ENCODE results near the gene NAP1L1. TPM values are rescaled to one million over a fixed set of nuclear protein-coding genes. Genes with fewer than 3 reads are reported as not detected.

NAP1L1 gene
- total RNA-seq, 4 donors from 2014 or later = 78.9 to 191 (median 150) TPM

DNA sequence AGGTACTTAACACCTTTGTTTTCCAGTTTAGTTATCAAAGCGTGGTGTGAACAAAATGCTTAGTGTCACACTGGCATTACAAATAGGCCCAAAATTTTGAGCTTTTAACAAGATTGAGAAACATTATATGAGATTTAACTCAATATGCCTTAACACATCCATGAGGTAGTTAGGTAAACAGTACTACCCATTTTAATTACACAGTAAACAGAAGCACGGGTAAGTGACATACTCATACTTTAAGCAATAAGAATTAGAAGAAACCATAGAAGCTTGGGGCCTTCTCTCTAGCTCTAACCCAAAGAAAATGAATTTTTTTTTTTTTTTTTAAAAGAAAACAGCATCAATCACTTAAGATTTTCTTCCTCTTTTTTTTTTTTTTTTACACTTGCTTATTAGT lies 37.4 kb downstream of the NAP1L1 start:
- in situ Hi-C loops (cut with MboI; ENCODE audit: low pct_ligation_motif_present in 1 of 4, low pct_unique_long_range_greater_than_20kb in 1 of 4, low sequenced_read_pairs in 3 of 4) = loop anchor here in 2 of 4 donors (10.0 to 25.0 kb wide), 2 partner anchors 510 to 512 kb away; no protein-coding TSS in a partner anchor
- no peak for DNase-seq
- H3K4me3 ChIP-seq = no peak overlapping the region
- WGBS, 2 donors (ENCODE audit: low coverage in 1 of 2) = 31 to 70% methylated on average over 1 to 2 of the region's 2 CpGs
- H3K4me1 ChIP-seq = peaks cover 0 to 6% (median 0%) of the 10 kb centered on the region in 4 donors
- peaks cover 0 to 32% (median 8%) of the 10 kb centered on the region in 4 donors for H3K36me3 ChIP-seq
- H3K9me3 ChIP-seq = no peaks in the 10 kb centered on the region
- intact Hi-C loops (cut with DNase I; ENCODE audit: low total_unique reads) = no loop called here
- H3K27me3 ChIP-seq = no peaks in the 10 kb centered on the region
- TF ChIP-seq EP300 (IDR thresholded peaks at IDR 0.05; ENCODE audit: low read depth) (no peak), POLR2AphosphoS5 (IDR thresholded peaks at IDR 0.05) (no peak), POLR2A (IDR thresholded peaks at IDR 0.05) (no peak)
- TF ChIP-seq, protein P1, sequence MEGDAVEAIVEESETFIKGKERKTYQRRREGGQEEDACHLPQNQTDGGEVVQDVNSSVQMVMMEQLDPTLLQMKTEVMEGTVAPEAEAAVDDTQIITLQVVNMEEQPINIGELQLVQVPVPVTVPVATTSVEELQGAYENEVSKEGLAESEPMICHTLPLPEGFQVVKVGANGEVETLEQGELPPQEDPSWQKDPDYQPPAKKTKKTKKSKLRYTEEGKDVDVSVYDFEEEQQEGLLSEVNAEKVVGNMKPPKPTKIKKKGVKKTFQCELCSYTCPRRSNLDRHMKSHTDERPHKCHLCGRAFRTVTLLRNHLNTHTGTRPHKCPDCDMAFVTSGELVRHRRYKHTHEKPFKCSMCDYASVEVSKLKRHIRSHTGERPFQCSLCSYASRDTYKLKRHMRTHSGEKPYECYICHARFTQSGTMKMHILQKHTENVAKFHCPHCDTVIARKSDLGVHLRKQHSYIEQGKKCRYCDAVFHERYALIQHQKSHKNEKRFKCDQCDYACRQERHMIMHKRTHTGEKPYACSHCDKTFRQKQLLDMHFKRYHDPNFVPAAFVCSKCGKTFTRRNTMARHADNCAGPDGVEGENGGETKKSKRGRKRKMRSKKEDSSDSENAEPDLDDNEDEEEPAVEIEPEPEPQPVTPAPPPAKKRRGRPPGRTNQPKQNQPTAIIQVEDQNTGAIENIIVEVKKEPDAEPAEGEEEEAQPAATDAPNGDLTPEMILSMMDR (IDR thresholded peaks at IDR 0.05) = no peak
- H3K27ac ChIP-seq = no peak overlapping the region

DNA sequence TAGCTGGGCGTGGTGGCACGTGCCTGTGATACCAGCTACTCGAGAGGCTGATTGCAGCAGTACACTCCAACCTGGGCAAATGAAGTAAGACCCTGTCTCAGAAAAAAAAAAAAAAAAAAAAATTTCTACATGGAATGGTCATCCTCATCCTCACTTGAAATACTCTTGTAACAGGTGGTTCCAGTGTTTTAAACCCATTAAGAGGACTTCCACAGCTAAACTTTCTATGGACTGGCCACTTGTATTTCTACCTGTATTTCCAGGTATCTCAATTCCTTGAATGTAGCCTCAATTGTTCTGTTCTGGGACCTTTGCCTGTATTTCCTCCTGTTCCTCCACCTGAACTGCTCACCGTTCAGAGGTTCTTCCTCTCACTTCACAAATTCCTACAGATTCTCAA lies 41.1 kb downstream of the NAP1L1 start:
- Histone ChIP-seq H3K4me1 (peaks cover 0 to 6% (median 0%) of the 10 kb centered on the region in 4 donors), H3K27me3 (no peaks in the 10 kb centered on the region), H3K9me3 (no peaks in the 10 kb centered on the region), H3K27ac (no peak overlapping the region), H3K4me3 (no peak overlapping the region), H3K36me3 (peaks cover 0 to 2% (median 0%) of the 10 kb centered on the region in 4 donors)
- in situ Hi-C loops (cut with MboI; ENCODE audit: low pct_ligation_motif_present in 1 of 4, low pct_unique_long_range_greater_than_20kb in 1 of 4, low sequenced_read_pairs in 3 of 4) = loop anchor here in 2 of 4 donors (10.0 to 25.0 kb wide), 2 partner anchors 506 to 509 kb away; no protein-coding TSS in a partner anchor
- TF ChIP-seq, protein P1 (IDR thresholded peaks at IDR 0.05) = no peak
- TF ChIP-seq POLR2A (IDR thresholded peaks at IDR 0.05) (no peak), EP300 (IDR thresholded peaks at IDR 0.05; ENCODE audit: low read depth) (no peak), POLR2AphosphoS5 (IDR thresholded peaks at IDR 0.05) (no peak)
- intact Hi-C loops (cut with DNase I; ENCODE audit: low total_unique reads) = no loop called here
- 83 to 90% methylated on average over 4 of the region's 4 CpGs for WGBS, 2 donors (ENCODE audit: low coverage in 1 of 2)
- no peak for DNase-seq

DNA sequence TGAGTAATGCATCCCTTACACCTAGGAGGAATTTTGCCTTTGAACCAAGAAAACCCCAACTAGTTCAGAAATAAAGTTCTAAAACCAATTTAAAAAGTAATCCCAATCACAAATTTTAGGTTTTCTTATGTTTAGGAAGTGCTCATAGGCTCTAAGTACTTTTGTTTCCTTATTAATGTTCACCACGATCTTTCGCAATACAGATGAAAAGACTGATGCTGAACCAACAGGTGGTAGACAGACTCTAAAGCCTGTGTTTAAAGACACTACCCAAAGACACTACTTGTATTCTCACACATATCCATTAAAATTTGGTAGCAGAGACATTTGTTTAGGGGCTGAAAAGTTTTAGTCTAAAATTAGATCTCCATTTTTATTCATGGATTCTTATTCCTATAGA lies 42.3 kb downstream of the NAP1L1 start:
- intact Hi-C loops (cut with DNase I; ENCODE audit: low total_unique reads) (no loop called here), in situ Hi-C loops (cut with MboI; ENCODE audit: low pct_ligation_motif_present in 1 of 4, low pct_unique_long_range_greater_than_20kb in 1 of 4, low sequenced_read_pairs in 3 of 4) (loop anchor here in 2 of 4 donors (10.0 to 25.0 kb wide), 2 partner anchors 505 to 507 kb away; no protein-coding TSS in a partner anchor)
- DNase-seq = no peak
- H3K36me3 ChIP-seq = no peaks in the 10 kb centered on the region
- no peaks in the 10 kb centered on the region for H3K9me3 ChIP-seq
- no peak overlapping the region for H3K4me3 ChIP-seq
- H3K27ac ChIP-seq = no peak overlapping the region
- peaks cover 0 to 5% (median 2%) of the 10 kb centered on the region in 4 donors for H3K4me1 ChIP-seq
- TF ChIP-seq EP300 (IDR thresholded peaks at IDR 0.05; ENCODE audit: low read depth) (no peak), POLR2AphosphoS5 (IDR thresholded peaks at IDR 0.05) (no peak), POLR2A (IDR thresholded peaks at IDR 0.05) (no peak)
- TF ChIP-seq, protein P1 (IDR thresholded peaks at IDR 0.05) = no peak
- H3K27me3 ChIP-seq = no peaks in the 10 kb centered on the region
- 83% methylated on average over 2 of the region's 2 CpGs for WGBS, 2 donors (ENCODE audit: low coverage in 1 of 2)

DNA sequence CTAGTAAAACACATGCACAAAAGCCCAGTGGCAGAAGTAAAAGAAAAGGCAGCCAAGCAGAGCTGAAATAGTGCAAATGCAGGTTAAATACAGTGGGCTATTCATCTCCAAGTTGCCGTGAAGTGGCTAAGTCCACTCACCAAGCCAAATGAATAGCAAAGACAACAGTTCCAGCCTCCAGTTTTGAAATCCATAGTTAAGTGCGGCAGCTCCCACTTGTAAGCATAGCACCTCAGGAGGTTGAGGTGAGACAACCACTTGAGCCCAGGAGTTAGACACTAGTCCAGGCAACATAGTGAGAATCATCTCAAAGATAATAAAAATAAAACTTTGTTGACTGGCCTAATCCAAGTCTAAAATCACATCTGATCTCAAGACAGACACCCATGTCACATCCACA lies 43.1 kb downstream of the NAP1L1 start:
- in situ Hi-C loops (cut with MboI; ENCODE audit: low pct_ligation_motif_present in 1 of 4, low pct_unique_long_range_greater_than_20kb in 1 of 4, low sequenced_read_pairs in 3 of 4) (loop anchor here in 2 of 4 donors (10.0 to 25.0 kb wide), 2 partner anchors 504 to 507 kb away; no protein-coding TSS in a partner anchor), intact Hi-C loops (cut with DNase I; ENCODE audit: low total_unique reads) (no loop called here)
- H3K27ac ChIP-seq = no peak overlapping the region
- peaks cover 0 to 8% (median 2%) of the 10 kb centered on the region in 4 donors for H3K4me1 ChIP-seq
- TF ChIP-seq EP300 (IDR thresholded peaks at IDR 0.05; ENCODE audit: low read depth) (no peak), POLR2AphosphoS5 (IDR thresholded peaks at IDR 0.05) (no peak), POLR2A (IDR thresholded peaks at IDR 0.05) (no peak)
- TF ChIP-seq, protein P1 (IDR thresholded peaks at IDR 0.05) = no peak
- no peaks in the 10 kb centered on the region for H3K27me3 ChIP-seq
- no peak overlapping the region for H3K4me3 ChIP-seq
- H3K36me3 ChIP-seq = no peaks in the 10 kb centered on the region
- DNase-seq = no peak
- H3K9me3 ChIP-seq = no peaks in the 10 kb centered on the region
- 91 to 94% methylated on average over 2 of the region's 2 CpGs for whole genome bisulfite sequencing, 2 donors (ENCODE audit: low coverage in 1 of 2)

Data from transverse colon (tissue), 4 donors.